Aorta (tissue), 5 donors: ENCODE measurements around the gene FMNL2. TPM values are rescaled to one million over a fixed set of nuclear protein-coding genes. Genes with fewer than 3 reads are reported as not detected.

ENCODE experiments used
- ATAC-seq: fragments of 200-7000 bp; cut with Tn5 transposase; one replicate; pipeline ENCODE4 v1.9.1; 2022; ENCODE audit warnings: moderate library complexity; ENCODE audit not compliant: low FRiP score
- DNase-seq, 2 donors: peaks; one replicate each; pipeline ENCODE4 v3.0.0-alpha.2; 2020
- H3K27ac ChIP-seq, 2 donors: one replicate each; pipeline ENCODE4 v1.5.1; 2013; ENCODE audit warnings: low read length in 2 of 2, mild to moderate bottlenecking in 2 of 2, moderate library complexity in 2 of 2, control low read depth in 1 of 2, inconsistent platforms in 1 of 2, low read depth in 1 of 2
- H3K27me3 ChIP-seq, 2 donors: one replicate each; pipeline ENCODE4 v1.6.1; 2013; ENCODE audit warnings: control low read depth in 1 of 2, low read length in 1 of 2, mild to moderate bottlenecking in 1 of 2, moderate library complexity in 1 of 2; ENCODE audit not compliant: insufficient read depth in 2 of 2, control insufficient read depth in 1 of 2
- H3K36me3 ChIP-seq, 2 donors: one replicate each; pipeline ENCODE4 v1.6.1; 2013; ENCODE audit warnings: control low read depth in 1 of 2, low read length in 1 of 2, mild to moderate bottlenecking in 1 of 2; ENCODE audit not compliant: insufficient read depth in 2 of 2, control insufficient read depth in 1 of 2
- H3K4me1 ChIP-seq, 2 donors: one replicate each; pipeline ENCODE4 v1.6.1; 2013; ENCODE audit warnings: low read length in 2 of 2, control low read depth in 1 of 2, mild to moderate bottlenecking in 1 of 2, moderate library complexity in 1 of 2; ENCODE audit not compliant: insufficient read depth in 2 of 2, control insufficient read depth in 1 of 2
- H3K4me3 ChIP-seq, 2 donors: one replicate each; pipeline ENCODE4 v1.5.1; 2013; ENCODE audit warnings: low read length in 2 of 2, control low read depth in 1 of 2, mild to moderate bottlenecking in 1 of 2
- H3K9me3 ChIP-seq: one replicate; pipeline ENCODE4 v1.6.1; 2013; ENCODE audit warnings: mild to moderate bottlenecking, low read length; ENCODE audit not compliant: control insufficient read depth
- WGBS, 2 donors: extraction: QIAGEN DNeasy Blood & Tissue Kit; methylation state at CpG; one replicate each; pipeline ENCODE4 v1.1.7; 2013; 5-methylcytosine and 5-hydroxymethylcytosine counted together
- intact Hi-C, 2 donors: fragments of 100-400 bp; cut with DNase I; formaldehyde crosslinking; loops; one replicate each; pipeline versions ENCODE4 v1.14.2 to v1.15.0; 2022
- polyA plus RNA-seq, 2 donors: library from polyadenylated mRNA; stranded (reverse); fragments of 200-250 nt; gene quantifications; one replicate each; pipeline ENCODE4 v1.2.3, GENCODE V29; 2013
- total RNA-seq, 2 donors: library from RNA; stranded (reverse); fragmentation: NEBNext Ultra II Directional; extraction: Animal tissue kit (Norgen Biotek cat#: 25700); gene quantifications; one replicate each; pipeline ENCODE4 v1.2.1, GENCODE V29; 2021
- donor health status: healthy with polysubstance abuse.
- donor health status: Bipolar disorder and iron deficiency.
- donor health status: DM: no; HTN: no; CAD: no.
- donor health status: DM: no; HTN: no; CAD: no.
- donor health status: DM: yes; HTN: yes; CAD: no.

The FMNL2 gene
- total and polyA plus RNA-seq, 4 donors = 10.7 to 55.1 (median 33.7) TPM

DNA sequence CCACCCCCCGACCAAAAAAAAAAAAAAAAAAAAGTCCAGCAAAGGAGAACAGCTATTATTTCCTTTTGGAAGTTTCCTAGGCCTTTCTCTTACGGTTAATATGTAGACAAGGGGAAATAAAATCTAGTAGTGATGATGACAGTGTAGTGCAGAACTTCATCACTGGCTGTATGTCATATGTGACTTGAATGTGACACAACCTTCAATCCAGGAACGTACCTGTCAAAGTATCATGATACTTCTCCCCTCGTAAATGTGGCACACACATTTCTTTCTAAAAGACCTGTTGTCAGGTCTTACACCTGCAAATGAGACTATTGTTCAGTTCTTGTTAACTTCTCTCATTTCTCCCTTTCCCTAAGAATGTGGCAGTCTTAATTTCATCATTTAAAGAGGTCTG, 208.7 kb downstream of the FMNL2 start:
- peak overlapping the region in 1 of 2 donors; percentile 76 for H3K27ac ChIP-seq
- intact Hi-C loops = loop anchor here (2.0 to 5.0 kb wide), 2 partner anchors 39 to 41 kb away; no protein-coding TSS in a partner anchor
- H3K27me3 ChIP-seq = no peaks in the 10 kb centered on the region
- peaks cover 5 to 14% of the 10 kb centered on the region in 2 donors for H3K4me1 ChIP-seq
- 83 to 84% methylated on average over 4 of the region's 4 CpGs for WGBS, 2 donors
- no peaks in the 10 kb centered on the region for H3K9me3 ChIP-seq
- no peak for ATAC-seq
- no peak overlapping the region for H3K4me3 ChIP-seq
- no peak for DNase-seq
- no peaks in the 10 kb centered on the region for H3K36me3 ChIP-seq

DNA sequence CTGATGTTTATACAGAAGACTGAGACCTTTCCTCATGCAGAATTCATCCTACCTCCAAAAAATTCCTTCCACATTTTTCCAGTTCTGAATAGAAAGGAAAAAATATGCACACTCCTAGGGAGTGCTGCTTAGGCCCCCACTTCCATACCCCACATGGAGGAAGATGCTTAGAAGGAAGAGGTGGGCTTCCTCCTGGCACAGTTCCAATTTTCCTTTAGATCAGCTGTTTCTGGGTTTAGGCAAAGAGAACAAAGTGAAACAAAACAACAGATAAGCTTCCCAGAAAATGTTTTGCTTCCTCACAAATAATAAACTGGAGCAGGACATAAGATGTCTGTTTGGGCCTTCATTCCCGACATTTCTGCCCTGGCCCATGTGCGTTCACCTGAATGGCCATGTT, 209.7 kb downstream of the FMNL2 start:
- Histone ChIP-seq H3K27me3 (no peaks in the 10 kb centered on the region), H3K4me1 (peaks cover 5 to 14% of the 10 kb centered on the region in 2 donors), H3K27ac (peak overlapping the region in 1 of 2 donors; percentile 19), H3K36me3 (no peaks in the 10 kb centered on the region), H3K4me3 (no peak overlapping the region), H3K9me3 (no peaks in the 10 kb centered on the region)
- WGBS, 2 donors = 85 to 89% methylated on average over 2 of the region's 2 CpGs
- ATAC-seq (no peak), DNase-seq (no peak)
- intact Hi-C loops = loop anchor here (2.0 to 5.0 kb wide), 3 partner anchors 38 to 207 kb away; partner anchors contain the start of gene FMNL2 (in 1 of the 2)

DNA sequence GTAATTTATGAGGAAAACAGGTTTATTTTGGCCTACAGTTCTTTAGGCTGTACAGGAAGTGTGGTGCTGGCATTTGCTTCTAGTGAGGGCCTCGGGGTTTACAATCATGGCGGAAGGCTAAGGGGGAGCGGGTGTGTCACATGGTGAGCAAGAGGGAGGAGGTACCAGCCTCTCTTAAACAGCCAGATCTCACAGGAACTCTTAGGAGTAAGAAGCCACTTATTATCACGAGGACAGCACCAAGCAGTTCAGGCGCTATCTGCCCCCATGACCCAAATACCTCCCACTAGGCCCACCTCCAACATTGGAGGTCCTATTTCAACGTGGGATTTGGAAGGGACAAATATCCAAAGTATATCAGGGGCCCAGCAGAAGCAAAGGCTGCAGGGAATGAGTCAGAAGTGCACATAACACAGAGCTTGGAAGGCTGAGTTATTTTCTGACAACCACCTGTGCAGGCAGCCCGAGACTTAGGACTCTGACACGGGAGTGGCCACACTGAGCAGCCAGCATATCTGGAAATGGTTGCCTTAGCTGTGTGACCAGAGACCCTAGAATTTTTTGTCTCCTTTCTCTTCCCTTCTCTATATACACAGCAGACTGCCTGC, 211.4 kb downstream of the FMNL2 start:
- Histone ChIP-seq H3K36me3 (no peaks in the 10 kb centered on the region), H3K27ac (no peak overlapping the region), H3K27me3 (no peaks in the 10 kb centered on the region), H3K4me3 (no peak overlapping the region), H3K4me1 (peaks cover 5 to 14% of the 10 kb centered on the region in 2 donors), H3K9me3 (no peaks in the 10 kb centered on the region)
- DNase-seq (no peak), ATAC-seq (no peak)
- intact Hi-C loops = loop anchor here in 1 of 2 donors (5.0 kb wide), 1 partner anchor 209 kb away; the partner anchor contains the start of gene FMNL2
- WGBS, 2 donors = 76 to 77% methylated on average over 8 of the region's 8 CpGs

DNA sequence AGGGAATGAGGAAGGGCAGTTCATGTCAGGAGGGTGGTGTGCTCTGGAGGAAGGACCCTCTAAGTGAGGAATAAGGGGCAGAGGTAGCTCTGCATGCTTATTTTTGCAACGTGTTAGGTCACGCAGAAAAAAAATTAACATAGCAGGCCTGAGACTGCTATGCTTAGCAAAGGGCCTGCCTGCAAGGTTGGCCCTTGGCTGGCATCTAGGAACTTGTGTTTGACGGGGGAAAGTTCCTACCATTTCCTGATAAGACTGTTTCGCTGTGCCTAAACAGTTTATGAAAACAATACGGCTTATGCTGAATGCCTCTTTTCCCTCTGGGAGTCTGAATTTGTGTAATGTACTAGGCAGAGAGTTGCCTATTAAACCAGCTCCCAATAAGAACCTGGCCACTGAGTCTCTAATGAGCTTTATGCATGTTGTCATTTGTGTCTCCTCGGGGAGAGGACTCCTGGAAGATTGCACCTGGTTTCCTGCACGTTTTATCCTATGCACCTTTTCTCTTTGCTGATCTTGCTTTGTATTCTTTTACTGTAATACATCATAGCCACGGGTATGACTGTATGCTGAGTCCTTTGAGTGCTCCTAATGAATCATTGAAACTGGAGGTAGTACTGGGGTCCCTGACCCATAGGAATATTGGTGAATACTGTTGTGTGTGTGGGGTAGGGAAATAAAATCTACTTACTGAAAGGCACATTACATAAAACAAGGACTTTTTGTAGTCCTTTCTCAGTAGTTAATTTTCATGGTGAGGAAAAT, 213.3 kb downstream of the FMNL2 start:
- no peak for DNase-seq
- Histone ChIP-seq H3K27me3 (no peaks in the 10 kb centered on the region), H3K9me3 (no peaks in the 10 kb centered on the region), H3K27ac (peak overlapping the region in 1 of 2 donors; percentile 66), H3K4me3 (no peak overlapping the region), H3K4me1 (peaks cover 2 to 9% of the 10 kb centered on the region in 2 donors), H3K36me3 (no peaks in the 10 kb centered on the region)
- intact Hi-C loops = loop anchor here in 1 of 2 donors (5.0 kb wide), 1 partner anchor 211 kb away; the partner anchor contains the start of gene FMNL2
- no peak for ATAC-seq
- 12 to 23% methylated on average over 8 of the region's 8 CpGs for WGBS, 2 donors

DNA sequence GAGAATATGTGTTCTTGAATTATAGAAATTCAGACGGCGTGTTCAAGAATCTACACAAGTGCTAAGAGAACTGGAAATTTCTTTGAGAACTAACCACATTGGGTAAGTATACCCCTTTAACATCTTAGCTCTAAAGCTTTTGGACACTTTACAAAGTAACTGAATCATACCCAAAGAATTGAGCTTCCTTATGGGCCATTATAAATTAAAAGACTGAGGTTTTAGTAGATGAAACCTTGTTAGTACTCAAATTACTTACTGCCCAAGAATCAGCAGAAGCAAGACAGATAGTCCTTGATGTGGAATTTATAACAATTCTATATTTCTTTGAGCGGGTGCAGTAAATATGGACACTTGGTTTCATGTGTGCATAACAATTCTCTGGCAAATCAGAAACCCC, 214.0 kb downstream of the FMNL2 start:
- H3K27ac ChIP-seq = no peak overlapping the region
- no peak for ATAC-seq
- WGBS, 2 donors = 95 to 97% methylated on average over 3 of the region's 3 CpGs
- H3K4me3 ChIP-seq = no peak overlapping the region
- no peaks in the 10 kb centered on the region for H3K9me3 ChIP-seq
- intact Hi-C loops = loop anchor here in 1 of 2 donors (5.0 kb wide), 1 partner anchor 212 kb away; the partner anchor contains the start of gene FMNL2
- peaks cover 2 to 7% of the 10 kb centered on the region in 2 donors for H3K4me1 ChIP-seq
- H3K36me3 ChIP-seq = no peaks in the 10 kb centered on the region
- DNase-seq = no peak
- H3K27me3 ChIP-seq = no peaks in the 10 kb centered on the region

DNA sequence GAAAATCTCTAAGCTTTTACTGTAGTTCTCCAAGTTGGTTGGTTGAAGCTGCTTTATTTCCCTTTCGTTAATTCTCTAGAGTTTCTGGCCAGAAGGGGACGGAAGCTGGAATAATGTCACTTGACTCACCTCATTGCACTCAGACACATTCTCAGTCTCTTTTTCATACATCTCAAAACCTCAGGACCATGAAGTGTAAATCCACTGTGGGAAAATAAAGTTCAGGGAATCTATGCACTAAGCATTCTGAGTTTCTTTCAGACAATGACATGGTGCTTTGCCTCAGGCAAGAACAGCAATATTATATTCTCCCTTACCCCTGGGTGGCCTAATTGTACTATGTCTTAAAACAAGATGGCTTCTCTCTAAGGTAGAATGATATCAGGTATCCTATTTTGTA, 214.4 kb downstream of the FMNL2 start:
- no peak for DNase-seq
- Histone ChIP-seq H3K4me3 (no peak overlapping the region), H3K27me3 (no peaks in the 10 kb centered on the region), H3K27ac (no peak overlapping the region), H3K9me3 (no peaks in the 10 kb centered on the region), H3K36me3 (no peaks in the 10 kb centered on the region), H3K4me1 (peaks cover 2 to 7% of the 10 kb centered on the region in 2 donors)
- no peak for ATAC-seq
- WGBS, 2 donors = 73 to 80% methylated on average over 2 of the region's 2 CpGs
- intact Hi-C loops = loop anchor here in 1 of 2 donors (5.0 kb wide), 1 partner anchor 212 kb away; the partner anchor contains the start of gene FMNL2

DNA sequence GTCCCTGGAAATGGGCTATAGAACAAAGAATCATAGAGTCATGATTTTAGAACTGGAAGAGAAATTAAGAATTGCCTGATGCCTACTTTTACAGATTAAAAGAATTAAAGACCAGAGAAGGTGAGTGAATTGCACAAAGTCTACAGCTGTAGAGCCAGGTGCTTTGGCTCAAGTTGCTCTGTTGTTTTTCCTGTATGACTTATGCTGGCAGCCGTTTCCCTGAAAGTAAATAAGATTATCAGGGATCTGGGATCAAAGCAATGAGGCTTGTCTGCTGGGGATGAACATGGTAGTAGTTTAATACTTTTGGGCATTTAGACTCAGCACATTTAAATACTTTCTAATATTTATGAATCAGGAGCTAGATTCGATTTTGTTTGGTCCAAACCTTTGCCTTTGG, 215.4 kb downstream of the FMNL2 start:
- intact Hi-C loops = no loop called here
- no peak for DNase-seq
- no peak overlapping the region for H3K4me3 ChIP-seq

DNA sequence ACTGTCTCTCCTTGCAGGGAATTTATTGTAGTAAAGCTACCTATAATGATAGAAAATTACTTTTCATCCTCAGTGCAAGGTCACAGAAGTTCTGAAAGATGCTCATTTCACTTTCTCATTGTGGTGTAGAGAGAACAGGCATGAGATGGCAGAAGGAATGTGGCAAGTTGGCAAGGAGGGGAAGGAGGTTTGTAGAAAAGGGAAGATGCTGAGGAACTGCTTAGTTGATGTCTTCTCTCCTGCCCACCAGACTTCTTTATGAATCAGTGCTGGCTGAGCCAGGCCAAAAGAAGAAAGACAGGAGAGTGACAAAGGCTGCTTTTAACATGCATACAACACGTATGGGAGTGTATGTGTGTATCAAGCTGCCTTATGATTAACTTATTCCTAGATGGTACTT, 217.9 kb downstream of the FMNL2 start:
- ATAC-seq (no peak), DNase-seq (no peak)
- peaks cover 2 to 3% of the 10 kb centered on the region in 2 donors for H3K4me1 ChIP-seq
- H3K27me3 ChIP-seq = no peaks in the 10 kb centered on the region
- intact Hi-C loops = no loop called here
- H3K36me3 ChIP-seq = no peaks in the 10 kb centered on the region
- H3K4me3 ChIP-seq = no peak overlapping the region
- H3K9me3 ChIP-seq = no peaks in the 10 kb centered on the region
- WGBS, 2 donors = 83 to 89% methylated on average over 1 of the region's 1 CpG
- no peak overlapping the region for H3K27ac ChIP-seq

More for the DNA sequence above, 215.4 kb downstream of the FMNL2 start:
- Histone ChIP-seq H3K9me3 (no peaks in the 10 kb centered on the region), H3K36me3 (no peaks in the 10 kb centered on the region), H3K4me1 (peaks cover 2 to 7% of the 10 kb centered on the region in 2 donors), H3K27ac (no peak overlapping the region), H3K27me3 (no peaks in the 10 kb centered on the region)
- no peak for ATAC-seq
- WGBS, 2 donors = 84 to 90% methylated on average over 2 of the region's 2 CpGs
